ENCODE measurements around the gene ZDHHC18. TPM values are rescaled to one million over a fixed set of nuclear protein-coding genes. Genes with fewer than 3 reads are reported as not detected.
A peak's percentile ranks its signal among the peaks of the same experiment; 100 is the strongest.

The ZDHHC18 gene
- total RNA-seq, 2 experiments from 2014 or later, result 47.6 to 50.9 TPM

GRCh38 chr1:26822737-26823395 is 3.6 kb upstream of the ZDHHC18 start:
- H3K4me3 Mint-ChIP-seq, result no peak overlapping the region
- no peaks in the 10 kb centered on the region for H3K9me3 Mint-ChIP-seq (ENCODE audit: insufficient read depth)
- DNase-seq (no peak), ATAC-seq (no peak)
- ChIA-PET POLR2A (interaction anchor here (0.9 to 1.1 kb wide), 3 partner anchors 11 to 42 kb away, joined by 3 to 4 read pairs (median 3); partner anchors contain the start of gene PIGV), CTCF (interaction anchor here (1.5 to 5.0 kb wide), 5 partner anchors 9 to 33 kb away, joined by 4 to 54 read pairs (median 11); no protein-coding TSS in a partner anchor)
- H3K36me3 Mint-ChIP-seq (ENCODE audit: low read depth), result peaks cover 7% of the 10 kb centered on the region
- H3K27me3 Mint-ChIP-seq (ENCODE audit: low read depth), result no peaks in the 10 kb centered on the region
- H3K4me1 Mint-ChIP-seq (ENCODE audit: low read depth), result peaks cover 36% of the 10 kb centered on the region
- no peak overlapping the region for H3K27ac Mint-ChIP-seq

DNA sequence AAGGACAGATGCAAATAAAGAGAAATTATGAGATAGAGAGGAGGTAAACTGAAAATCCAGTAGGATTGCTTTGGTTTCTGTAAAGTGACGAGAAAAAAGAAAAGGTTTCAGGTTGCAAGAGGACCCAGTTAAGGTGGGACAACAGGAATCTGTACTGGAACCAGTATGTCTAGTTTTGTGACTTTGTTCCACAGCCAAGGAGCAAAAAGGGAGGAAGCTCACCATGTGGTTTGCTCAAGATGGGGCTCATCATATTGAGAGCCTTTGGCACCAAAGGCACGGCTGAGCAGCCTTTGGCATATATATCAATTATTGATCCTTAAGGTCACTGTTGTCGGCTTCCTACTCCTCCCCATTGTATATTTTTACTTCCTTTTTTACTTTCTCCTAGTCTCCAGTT is 1.8 kb upstream of the ZDHHC18 start:
- CTCF ChIA-PET, result interaction anchor here (0.6 to 5.0 kb wide), 8 partner anchors 9 to 1491 kb away, joined by 3 to 45 read pairs (median 4); no protein-coding TSS in a partner anchor
- ATAC-seq (no peak), DNase-seq (no peak)
- H3K36me3 Mint-ChIP-seq (ENCODE audit: low read depth), result peaks cover 20% of the 10 kb centered on the region
- peaks cover 55% of the 10 kb centered on the region for H3K4me1 Mint-ChIP-seq (ENCODE audit: low read depth)
- POLR2A ChIA-PET, result interaction anchor here (1.0 to 2.2 kb wide), 3 partner anchors 9 to 41 kb away, joined by 3 to 9 read pairs (median 4); no protein-coding TSS in a partner anchor
- no peaks in the 10 kb centered on the region for H3K9me3 Mint-ChIP-seq (ENCODE audit: insufficient read depth)
- H3K27me3 Mint-ChIP-seq (ENCODE audit: low read depth), result no peaks in the 10 kb centered on the region
- no peak overlapping the region for H3K27ac Mint-ChIP-seq
- H3K4me3 Mint-ChIP-seq, result no peak overlapping the region

DNA sequence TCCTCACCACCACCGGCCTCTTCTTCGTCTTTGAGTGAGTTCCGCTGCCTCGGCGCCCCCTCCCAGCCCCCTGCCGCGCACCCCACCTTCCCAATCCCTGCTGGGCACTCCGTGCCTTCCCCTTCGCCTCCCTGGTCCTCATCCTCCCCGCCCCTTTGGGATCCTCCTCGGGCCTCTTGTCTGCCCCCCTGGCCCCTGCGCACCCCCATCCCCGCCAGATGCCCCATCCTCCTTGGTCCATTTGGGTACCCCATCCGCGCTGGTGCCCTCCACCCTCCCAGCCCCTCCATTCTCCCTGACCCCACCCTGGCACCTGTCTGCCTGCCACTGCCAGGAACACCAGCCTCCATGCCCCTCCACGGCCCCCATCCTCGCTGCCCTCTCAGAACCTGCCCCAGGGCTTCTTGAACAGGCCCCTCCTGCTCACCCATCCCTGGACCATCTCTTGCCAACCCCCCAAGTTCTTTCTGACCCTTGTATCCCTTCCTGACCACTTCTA is 667 bp downstream of the ZDHHC18 start:
- ATAC-seq (no peak), DNase-seq (no peak)
- CTCF ChIA-PET, result interaction anchor here (1.2 to 2.1 kb wide), 2 partner anchors 28 to 225 kb away, joined by 5 to 6 read pairs; no protein-coding TSS in a partner anchor
- Mint-ChIP-seq H3K4me3 (peak overlapping the region; percentile 95), H3K36me3 (ENCODE audit: low read depth) (peaks cover 32% of the 10 kb centered on the region), H3K27ac (peak overlapping the region; percentile 92), H3K9me3 (ENCODE audit: insufficient read depth) (no peaks in the 10 kb centered on the region), H3K27me3 (ENCODE audit: low read depth) (no peaks in the 10 kb centered on the region), H3K4me1 (ENCODE audit: low read depth) (peaks cover 60% of the 10 kb centered on the region)
- POLR2A ChIA-PET, result interaction anchor here (1.3 kb wide), 1 partner anchor 36 kb away, joined by 3 read pairs; no protein-coding TSS in a partner anchor

DNA sequence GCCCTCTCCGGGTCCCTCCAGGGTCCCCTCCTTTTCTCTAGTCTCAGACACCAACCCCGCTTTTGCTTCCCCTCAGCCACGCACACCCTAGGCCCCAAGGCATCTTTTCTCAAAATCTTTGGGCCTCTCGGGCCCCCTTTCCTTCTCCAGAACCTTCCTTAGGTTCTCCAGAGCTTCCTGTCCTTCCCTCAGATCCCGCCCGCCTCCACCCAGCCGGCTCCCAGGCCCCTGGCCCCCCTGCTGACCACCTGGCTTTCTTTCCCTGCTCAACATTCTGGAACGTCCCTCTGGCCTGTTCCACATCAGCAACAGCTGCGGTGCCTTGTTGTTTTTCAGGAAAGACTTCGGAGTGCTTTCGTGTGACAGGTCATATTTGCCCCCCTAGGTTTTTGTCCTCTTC is 1.2 kb downstream of the ZDHHC18 start:
- Mint-ChIP-seq H3K9me3 (ENCODE audit: insufficient read depth) (no peaks in the 10 kb centered on the region), H3K27me3 (ENCODE audit: low read depth) (no peaks in the 10 kb centered on the region), H3K4me1 (ENCODE audit: low read depth) (peaks cover 65% of the 10 kb centered on the region), H3K27ac (peak overlapping the region; percentile 92), H3K4me3 (peak overlapping the region; percentile 95), H3K36me3 (ENCODE audit: low read depth) (peaks cover 37% of the 10 kb centered on the region)
- ChIA-PET POLR2A (interaction anchor here (1.0 to 1.5 kb wide), 3 partner anchors 38 to 62 kb away, joined by 3 to 12 read pairs (median 3); no protein-coding TSS in a partner anchor), CTCF (interaction anchor here (0.9 to 3.5 kb wide), 5 partner anchors 10 to 225 kb away, joined by 3 to 22 read pairs (median 6); partner anchors contain the start of gene PIGV)
- DNase-seq (no peak), ATAC-seq (no peak)

DNA sequence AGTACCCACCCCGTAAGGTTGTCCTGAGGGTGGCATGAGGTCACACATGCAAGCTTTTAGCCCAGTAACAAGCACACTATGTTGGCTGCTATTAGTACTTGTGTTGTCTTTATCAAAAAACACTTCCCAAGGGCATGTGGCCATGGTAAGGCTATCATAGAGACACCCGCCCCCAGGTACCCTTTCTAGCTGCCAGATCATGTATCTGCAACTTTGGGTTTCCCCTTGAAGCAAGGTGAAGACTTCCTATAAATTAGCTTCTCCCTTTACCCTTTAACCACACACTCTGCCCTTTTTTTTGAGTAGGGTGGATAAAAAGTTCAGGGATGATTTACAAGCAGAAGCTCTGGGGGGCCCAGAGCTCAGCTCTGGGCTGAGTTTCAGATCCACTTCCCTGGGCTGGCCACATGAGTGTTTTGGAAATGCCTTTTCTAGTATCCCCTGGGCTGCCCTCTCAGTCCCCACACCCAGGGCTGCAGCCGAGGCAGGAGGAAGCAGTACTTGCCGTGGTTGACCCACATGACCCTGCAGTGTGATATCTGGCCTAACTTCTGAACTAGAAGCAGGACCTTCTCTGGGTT is 2.0 kb downstream of the ZDHHC18 start:
- DNase-seq (no peak), ATAC-seq (no peak)
- ChIA-PET CTCF (interaction anchor here (0.9 to 3.5 kb wide), 8 partner anchors 10 to 244 kb away, joined by 3 to 22 read pairs (median 5); partner anchors contain the start of gene PIGV), POLR2A (interaction anchor here (0.6 to 1.5 kb wide), 5 partner anchors 37 to 72 kb away, joined by 3 to 12 read pairs (median 3); partner anchors contain the start of genes GPATCH3 and PIGV)
- Mint-ChIP-seq H3K4me1 (ENCODE audit: low read depth) (peaks cover 67% of the 10 kb centered on the region), H3K27ac (peak overlapping the region; percentile 92), H3K27me3 (ENCODE audit: low read depth) (no peaks in the 10 kb centered on the region), H3K9me3 (ENCODE audit: insufficient read depth) (no peaks in the 10 kb centered on the region), H3K36me3 (ENCODE audit: low read depth) (peaks cover 43% of the 10 kb centered on the region), H3K4me3 (peak overlapping the region; percentile 95)

GRCh38 chr1:26829184-26829911 is 2.9 kb downstream of the ZDHHC18 start:
- Mint-ChIP-seq H3K4me3 (peak overlapping the region; percentile 95), H3K9me3 (ENCODE audit: insufficient read depth) (no peaks in the 10 kb centered on the region), H3K27ac (peak overlapping the region; percentile 43), H3K27me3 (ENCODE audit: low read depth) (no peaks in the 10 kb centered on the region), H3K36me3 (ENCODE audit: low read depth) (peaks cover 50% of the 10 kb centered on the region), H3K4me1 (ENCODE audit: low read depth) (peaks cover 76% of the 10 kb centered on the region)
- ChIA-PET CTCF (interaction anchor here (1.0 to 5.1 kb wide), 12 partner anchors 8 to 245 kb away, joined by 3 to 54 read pairs (median 6); partner anchors contain the start of genes GPN2 and PIGV), POLR2A (interaction anchor here (0.9 to 4.8 kb wide), 5 partner anchors 9 to 132 kb away, joined by 3 to 33 read pairs (median 3); no protein-coding TSS in a partner anchor)
- no peak for ATAC-seq
- DNase-seq, result no peak

GRCh38 chr1:26831059-26831458 is 4.6 kb downstream of the ZDHHC18 start:
- DNase-seq (no peak), ATAC-seq (no peak)
- no peaks in the 10 kb centered on the region for H3K9me3 Mint-ChIP-seq (ENCODE audit: insufficient read depth)
- H3K27me3 Mint-ChIP-seq (ENCODE audit: low read depth), result no peaks in the 10 kb centered on the region
- ChIA-PET CTCF (interaction anchor here (0.7 to 5.1 kb wide), 10 partner anchors 10 to 229 kb away, joined by 3 to 88 read pairs (median 9); partner anchors contain the start of gene PIGV), POLR2A (interaction anchor here (4.8 kb wide), 1 partner anchor 34 kb away, joined by 33 read pairs; no protein-coding TSS in a partner anchor)
- peak overlapping the region; percentile 23 for H3K27ac Mint-ChIP-seq
- H3K4me1 Mint-ChIP-seq (ENCODE audit: low read depth), result peaks cover 75% of the 10 kb centered on the region
- H3K4me3 Mint-ChIP-seq, result no peak overlapping the region
- peaks cover 65% of the 10 kb centered on the region for H3K36me3 Mint-ChIP-seq (ENCODE audit: low read depth)

- Mint-ChIP-seq H3K27me3 (ENCODE audit: low read depth) (no peaks in the 10 kb centered on the region), H3K27ac (peak overlapping the region; percentile 98), H3K4me3 (no peak overlapping the region), H3K36me3 (ENCODE audit: low read depth) (peaks cover 69% of the 10 kb centered on the region), H3K4me1 (ENCODE audit: low read depth) (peaks cover 72% of the 10 kb centered on the region), H3K9me3 (ENCODE audit: insufficient read depth) (no peaks in the 10 kb centered on the region)
- ATAC-seq (no peak), DNase-seq (no peak)
- ChIA-PET POLR2A (interaction anchor here (2.4 to 4.8 kb wide), 3 partner anchors 10 to 42 kb away, joined by 20 to 33 read pairs (median 23); partner anchors contain the start of gene PIGV), CTCF (interaction anchor here (0.7 to 5.1 kb wide), 13 partner anchors 11 to 293 kb away, joined by 3 to 88 read pairs (median 8); partner anchors contain the start of gene PIGV)
Measured at GRCh38 chr1:26831546-26832248, 5.2 kb downstream of the ZDHHC18 start.

- ChIA-PET POLR2A (interaction anchor here (2.1 to 4.8 kb wide), 4 partner anchors 11 to 135 kb away, joined by 9 to 33 read pairs (median 22); partner anchors contain the start of gene PIGV), CTCF (interaction anchor here (1.0 to 5.1 kb wide), 17 partner anchors 10 to 332 kb away, joined by 4 to 88 read pairs (median 8); partner anchors contain the start of genes GPATCH3 and PIGV)
Measured at GRCh38 chr1:26832249-26832960, 5.9 kb downstream of the ZDHHC18 start.

More at GRCh38 chr1:26832249-26832960, 5.9 kb downstream of the ZDHHC18 start:
- DNase-seq, result no peak
- ATAC-seq, result no peak
- H3K36me3 Mint-ChIP-seq (ENCODE audit: low read depth), result peaks cover 66% of the 10 kb centered on the region
- H3K27me3 Mint-ChIP-seq (ENCODE audit: low read depth), result no peaks in the 10 kb centered on the region
- peak overlapping the region; percentile 98 for H3K27ac Mint-ChIP-seq
- peak overlapping the region; percentile 69 for H3K4me3 Mint-ChIP-seq
- no peaks in the 10 kb centered on the region for H3K9me3 Mint-ChIP-seq (ENCODE audit: insufficient read depth)
- peaks cover 71% of the 10 kb centered on the region for H3K4me1 Mint-ChIP-seq (ENCODE audit: low read depth)
